ENCODE measurements around the gene GALNT2.

DNA sequence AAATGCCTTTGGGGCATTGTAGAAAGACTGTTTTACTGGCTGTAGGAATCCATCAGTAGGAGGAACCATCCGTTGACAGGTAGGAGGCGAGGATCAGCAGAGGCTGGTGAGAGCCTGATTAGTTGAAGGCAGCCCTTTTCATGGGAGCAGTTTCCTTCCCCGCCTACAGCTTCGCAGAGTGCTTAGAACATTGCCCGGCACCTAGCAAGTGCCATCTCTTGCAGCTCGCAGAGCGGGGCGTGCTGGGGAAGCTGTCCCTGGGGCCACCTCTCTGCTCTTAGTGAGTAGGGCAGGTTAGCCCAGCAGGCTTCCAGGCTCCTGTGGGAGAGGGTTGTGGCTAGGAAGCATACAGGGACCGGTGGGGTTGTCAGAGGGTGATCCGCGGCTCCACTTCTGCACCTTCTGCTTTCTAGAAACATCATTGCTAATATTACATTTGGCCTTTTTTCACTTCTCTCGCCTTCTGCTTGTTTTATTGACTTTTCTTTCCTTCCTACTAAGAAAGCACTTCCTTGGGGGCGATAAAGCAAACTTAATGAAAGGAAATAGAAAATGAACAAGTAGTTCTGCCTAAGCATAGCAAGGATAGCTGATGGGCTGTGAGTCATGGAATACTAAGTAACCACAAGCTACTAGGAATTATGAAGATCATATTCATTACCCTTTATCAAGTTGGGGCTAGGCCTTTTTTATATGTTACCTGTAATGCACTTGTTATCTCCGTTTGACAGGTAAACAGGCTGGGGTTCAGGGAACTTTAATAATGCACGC lies 176.7 kb downstream of the GALNT2 start:
- TF ChIP-seq MAFK (IDR thresholded peaks at IDR 0.05; ENCODE audit: low read depth, low read length) (no peak), FOS (IDR thresholded peaks at IDR 0.05; ENCODE audit: low read depth, low read length) (no peak), POLR2A (IDR thresholded peaks at IDR 0.05; ENCODE audit: low read depth, low read length) (no peak), CEBPB (IDR thresholded peaks at IDR 0.05; ENCODE audit: low read depth, low read length) (no peak), RAD21 (IDR thresholded peaks at IDR 0.05; ENCODE audit: low read length) (no peak), MAZ (IDR thresholded peaks at IDR 0.05; ENCODE audit: borderline replicate concordance, low read depth, low read length) (no peak), BHLHE40 (IDR thresholded peaks at IDR 0.05; ENCODE audit: low read depth, low read length) (no peak), RFX5 (IDR thresholded peaks at IDR 0.05; ENCODE audit: low read depth, low read length) (no peak), RCOR1 (IDR thresholded peaks at IDR 0.05; ENCODE audit: insufficient replicate concordance, low read length) (no peak), MXI1 (IDR thresholded peaks at IDR 0.05; ENCODE audit: borderline replicate concordance, low read depth, low read length) (no peak)
- TF ChIP-seq, protein P1, sequence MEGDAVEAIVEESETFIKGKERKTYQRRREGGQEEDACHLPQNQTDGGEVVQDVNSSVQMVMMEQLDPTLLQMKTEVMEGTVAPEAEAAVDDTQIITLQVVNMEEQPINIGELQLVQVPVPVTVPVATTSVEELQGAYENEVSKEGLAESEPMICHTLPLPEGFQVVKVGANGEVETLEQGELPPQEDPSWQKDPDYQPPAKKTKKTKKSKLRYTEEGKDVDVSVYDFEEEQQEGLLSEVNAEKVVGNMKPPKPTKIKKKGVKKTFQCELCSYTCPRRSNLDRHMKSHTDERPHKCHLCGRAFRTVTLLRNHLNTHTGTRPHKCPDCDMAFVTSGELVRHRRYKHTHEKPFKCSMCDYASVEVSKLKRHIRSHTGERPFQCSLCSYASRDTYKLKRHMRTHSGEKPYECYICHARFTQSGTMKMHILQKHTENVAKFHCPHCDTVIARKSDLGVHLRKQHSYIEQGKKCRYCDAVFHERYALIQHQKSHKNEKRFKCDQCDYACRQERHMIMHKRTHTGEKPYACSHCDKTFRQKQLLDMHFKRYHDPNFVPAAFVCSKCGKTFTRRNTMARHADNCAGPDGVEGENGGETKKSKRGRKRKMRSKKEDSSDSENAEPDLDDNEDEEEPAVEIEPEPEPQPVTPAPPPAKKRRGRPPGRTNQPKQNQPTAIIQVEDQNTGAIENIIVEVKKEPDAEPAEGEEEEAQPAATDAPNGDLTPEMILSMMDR (conservative IDR thresholded peaks at IDR 0.05; ENCODE audit: low read depth, low read length) = no peak
- TF ChIP-seq, protein P2, sequence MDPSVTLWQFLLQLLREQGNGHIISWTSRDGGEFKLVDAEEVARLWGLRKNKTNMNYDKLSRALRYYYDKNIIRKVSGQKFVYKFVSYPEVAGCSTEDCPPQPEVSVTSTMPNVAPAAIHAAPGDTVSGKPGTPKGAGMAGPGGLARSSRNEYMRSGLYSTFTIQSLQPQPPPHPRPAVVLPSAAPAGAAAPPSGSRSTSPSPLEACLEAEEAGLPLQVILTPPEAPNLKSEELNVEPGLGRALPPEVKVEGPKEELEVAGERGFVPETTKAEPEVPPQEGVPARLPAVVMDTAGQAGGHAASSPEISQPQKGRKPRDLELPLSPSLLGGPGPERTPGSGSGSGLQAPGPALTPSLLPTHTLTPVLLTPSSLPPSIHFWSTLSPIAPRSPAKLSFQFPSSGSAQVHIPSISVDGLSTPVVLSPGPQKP (IDR thresholded peaks at IDR 0.05; ENCODE audit: borderline replicate concordance, low read depth, low read length) = no peak
- TF ChIP-seq, protein P3, sequence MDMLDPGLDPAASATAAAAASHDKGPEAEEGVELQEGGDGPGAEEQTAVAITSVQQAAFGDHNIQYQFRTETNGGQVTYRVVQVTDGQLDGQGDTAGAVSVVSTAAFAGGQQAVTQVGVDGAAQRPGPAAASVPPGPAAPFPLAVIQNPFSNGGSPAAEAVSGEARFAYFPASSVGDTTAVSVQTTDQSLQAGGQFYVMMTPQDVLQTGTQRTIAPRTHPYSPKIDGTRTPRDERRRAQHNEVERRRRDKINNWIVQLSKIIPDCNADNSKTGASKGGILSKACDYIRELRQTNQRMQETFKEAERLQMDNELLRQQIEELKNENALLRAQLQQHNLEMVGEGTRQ (IDR thresholded peaks at IDR 0.05; ENCODE audit: low read depth, low read length) = no peak

Data from IMR-90 (cell line).